ENCODE measurements around the gene FUT7.
A peak's percentile ranks its signal among the peaks of the same experiment; 100 is the strongest.
"Not testable (repeated sequence)": the region's sequence is repeated elsewhere in the genome, so short reads cannot be mapped to it uniquely, and the experiment has no call there.

Gene FUT7

GRCh38 chr9:137048655-137049543 is 17.0 kb upstream of the FUT7 start:
- DNase-seq: no peak

GRCh38 chr9:137046088-137046787 is 14.3 kb upstream of the FUT7 start, which contains the start of gene NPDC1:
NPDC1 (minus strand) TSS chr9:137046177; CDS start chr9:137045989, 188 bp downstream.
- DNase-seq: no peak

DNA sequence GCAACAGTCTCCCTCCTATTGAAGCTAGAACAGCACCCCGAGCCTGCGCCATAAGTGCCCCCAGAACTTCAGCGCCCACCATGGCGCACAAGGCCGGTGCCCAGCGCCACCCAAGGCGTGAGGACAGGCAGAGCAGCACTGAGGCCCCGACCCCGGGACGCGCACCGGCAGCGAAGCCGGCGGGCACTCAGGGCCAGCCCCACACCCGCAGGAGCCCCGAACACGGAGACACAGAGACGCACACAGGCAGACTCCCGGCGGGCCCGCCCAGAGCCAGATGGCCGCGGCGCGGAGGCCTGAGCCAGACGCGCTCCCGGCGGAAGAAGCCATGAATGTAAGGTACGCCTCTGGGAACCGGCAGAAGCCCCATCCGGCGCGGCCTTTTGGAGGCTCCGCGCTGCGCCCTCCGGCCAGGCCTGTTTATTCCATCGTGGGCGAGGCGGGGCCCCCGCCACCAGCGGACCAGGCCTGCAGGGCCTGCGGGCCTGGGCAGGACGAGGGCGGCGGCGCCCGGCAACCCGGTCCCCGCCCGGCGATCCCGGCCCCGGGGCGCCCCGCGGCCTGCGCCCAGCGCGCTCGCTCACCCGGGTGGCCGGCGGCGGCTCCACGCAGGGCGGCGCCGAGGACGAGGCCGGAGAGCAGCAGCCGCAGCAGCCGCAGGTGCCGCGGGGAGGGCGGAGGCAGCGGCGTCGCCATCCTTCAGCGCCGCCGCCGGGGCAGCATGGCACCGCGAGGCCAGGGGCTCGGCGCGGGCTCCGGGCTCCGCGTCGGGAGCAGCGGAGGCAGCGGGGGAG is 13.6 kb upstream of the FUT7 start:
- DNase-seq: peak; percentile 24

DNA sequence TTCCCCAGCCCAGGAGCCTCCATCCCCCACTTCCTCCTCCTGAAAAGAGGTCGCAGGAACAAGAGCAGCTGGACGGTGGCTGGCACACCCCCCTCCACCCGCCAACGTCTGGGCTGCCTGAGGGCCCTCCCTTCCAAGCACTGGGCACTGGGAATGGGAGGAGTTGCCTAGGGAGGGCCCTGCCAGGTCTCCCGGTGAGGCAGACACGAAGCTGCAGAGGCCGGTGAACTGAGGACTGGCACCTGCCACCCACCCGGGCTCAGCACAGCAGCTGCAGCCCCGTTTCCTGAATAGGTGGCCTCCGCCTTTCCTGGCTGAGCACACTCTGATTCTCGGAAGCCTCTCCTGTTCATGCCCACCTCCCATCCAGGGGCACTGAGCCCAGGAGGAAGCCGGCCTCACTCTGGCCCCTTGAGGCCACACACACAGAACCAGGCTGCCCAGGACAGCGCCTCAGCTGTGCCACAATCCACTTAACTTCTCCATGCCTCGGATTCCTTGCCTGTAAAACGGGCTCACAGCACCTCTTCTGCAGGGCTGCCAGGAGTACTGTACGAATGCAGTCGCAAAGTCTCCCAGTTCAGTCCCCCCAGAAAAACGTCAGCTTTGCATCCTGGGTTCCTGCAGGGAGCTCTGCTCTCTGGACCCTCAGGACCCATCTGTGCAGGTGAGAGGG is 12.8 kb upstream of the FUT7 start:
- DNase-seq: no peak

DNA sequence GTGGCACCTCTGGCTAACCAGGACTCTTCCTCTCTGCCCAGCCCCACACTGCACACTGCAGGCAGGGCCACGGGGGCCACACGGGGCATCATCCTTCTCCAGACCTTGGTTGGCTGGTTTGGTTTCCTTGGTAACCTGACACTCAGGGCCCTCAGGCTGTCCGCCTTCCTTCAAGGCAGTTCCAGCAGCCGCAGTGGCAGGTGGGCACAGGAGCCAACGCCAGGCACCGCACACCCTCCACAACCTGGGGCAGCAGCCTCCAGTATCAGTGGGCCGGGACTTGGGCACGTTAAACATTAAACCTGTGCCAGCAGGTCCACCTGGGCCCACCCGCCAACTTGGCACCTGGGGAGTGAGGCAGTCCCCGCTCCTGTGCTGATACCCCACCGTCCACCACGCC is 12.1 kb upstream of the FUT7 start:
- no peak for DNase-seq

GRCh38 chr9:137042751-137043727 is 11.2 kb upstream of the FUT7 start:
- DNase-seq: no peak

- DNase-seq: no peak
Measured at GRCh38 chr9:137041124-137041523, 9.2 kb upstream of the FUT7 start.

- no peak for DNase-seq
Measured at GRCh38 chr9:137040568-137040967, 8.7 kb upstream of the FUT7 start.

DNA sequence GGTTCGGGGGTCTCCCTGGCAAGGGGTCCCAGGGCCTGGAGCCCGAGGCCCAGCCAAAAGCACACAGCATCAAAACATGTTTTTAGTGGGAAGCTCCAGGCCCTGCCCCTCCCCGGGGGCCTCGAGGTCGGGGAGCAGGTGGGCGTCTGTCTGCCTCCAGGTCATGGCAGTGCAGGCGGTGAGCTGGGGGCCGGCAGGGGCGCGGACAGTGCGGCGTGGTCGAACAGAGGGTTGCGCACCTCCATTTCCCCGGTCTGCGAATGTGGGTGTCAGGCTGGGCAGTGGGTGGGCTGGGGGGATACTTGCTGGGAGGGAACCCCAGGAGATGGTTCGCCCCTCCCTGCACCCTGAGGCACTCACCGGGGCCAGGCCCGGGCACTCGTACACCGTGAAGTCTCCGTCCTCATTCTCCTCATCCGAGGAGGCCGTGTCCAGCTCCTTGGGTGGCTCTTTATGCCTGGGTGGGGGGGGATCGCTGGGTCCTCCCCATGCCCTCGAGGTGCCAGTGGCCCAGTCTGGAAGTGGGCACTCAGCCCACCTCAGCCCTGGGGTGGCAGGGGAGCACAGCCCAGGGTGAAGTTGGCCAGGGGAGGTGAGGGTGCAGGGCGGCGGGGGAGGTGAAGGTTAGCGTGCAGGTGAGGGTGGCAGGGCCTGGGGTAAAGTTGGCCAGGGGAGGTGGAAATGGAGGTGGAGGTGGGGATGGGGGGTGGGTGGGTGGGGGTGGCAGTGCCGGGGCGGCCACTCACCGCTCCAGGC is 7.9 kb upstream of the FUT7 start:
- no peak for DNase-seq

DNA sequence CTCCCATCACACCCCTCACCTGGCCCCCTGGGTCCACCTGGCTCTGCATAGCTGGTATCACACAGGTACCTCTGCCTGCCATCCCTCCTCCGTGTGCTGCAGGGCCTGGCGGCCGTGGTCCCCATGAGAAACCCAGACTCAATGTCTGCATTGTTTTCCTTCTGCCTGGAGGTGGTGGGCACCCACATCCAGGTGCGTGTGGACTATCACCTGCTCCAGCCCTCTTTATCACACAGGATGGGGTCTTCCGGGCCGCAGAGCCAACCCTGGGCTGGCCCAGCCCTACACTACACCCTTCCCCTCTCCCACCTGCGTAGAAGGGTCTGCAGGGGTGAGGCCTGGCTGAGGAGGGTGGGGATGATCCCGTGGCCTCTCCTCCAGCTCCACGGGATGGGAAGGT is 7.0 kb upstream of the FUT7 start:
- DNase-seq: no peak

- DNase-seq: no peak
Measured at GRCh38 chr9:137037483-137037882, 5.6 kb upstream of the FUT7 start.

DNA sequence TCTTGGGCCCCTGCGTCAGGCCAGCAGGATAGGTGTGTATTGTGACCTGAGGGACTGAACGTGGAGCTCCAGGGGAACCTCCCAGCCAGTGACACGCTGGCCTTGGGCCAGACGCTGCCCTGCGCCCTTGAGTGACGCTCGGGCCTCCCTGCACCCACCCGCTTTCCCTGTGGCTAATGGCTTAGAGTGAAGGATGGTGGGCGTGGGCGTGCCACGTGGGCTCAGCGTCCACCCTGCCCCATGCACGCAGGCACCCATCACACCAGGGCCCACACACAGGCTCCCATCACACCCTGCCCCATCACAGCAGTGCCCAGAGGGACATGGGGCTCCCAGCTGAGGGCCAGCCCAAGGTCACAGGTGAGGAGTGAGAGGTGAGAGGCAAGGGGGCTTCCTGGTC is 5.1 kb upstream of the FUT7 start:
- no peak for DNase-seq

DNA sequence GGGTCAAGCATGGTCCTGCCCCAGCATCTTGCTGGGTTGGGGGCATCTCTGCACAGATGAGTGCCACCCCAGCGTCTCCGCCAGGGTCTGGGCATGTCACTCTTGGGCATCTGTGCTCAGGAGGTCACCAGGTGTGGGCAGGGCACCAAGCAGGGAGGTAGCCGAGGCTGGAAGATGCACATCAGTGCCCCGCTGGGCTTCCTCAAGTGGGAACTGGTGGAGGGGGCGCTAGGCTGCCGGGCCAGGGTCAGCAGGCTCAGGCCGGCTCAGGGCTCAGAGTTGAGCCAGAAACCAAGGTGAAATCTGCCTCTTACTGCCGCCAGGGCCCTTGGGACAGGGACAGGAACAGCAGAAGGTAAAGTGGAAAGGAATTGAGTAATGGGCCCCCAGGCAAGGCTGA is 4.0 kb upstream of the FUT7 start:
- no peak for DNase-seq

GRCh38 chr9:137035507-137035834 is 3.6 kb upstream of the FUT7 start:
- DNase-seq: no peak

DNA sequence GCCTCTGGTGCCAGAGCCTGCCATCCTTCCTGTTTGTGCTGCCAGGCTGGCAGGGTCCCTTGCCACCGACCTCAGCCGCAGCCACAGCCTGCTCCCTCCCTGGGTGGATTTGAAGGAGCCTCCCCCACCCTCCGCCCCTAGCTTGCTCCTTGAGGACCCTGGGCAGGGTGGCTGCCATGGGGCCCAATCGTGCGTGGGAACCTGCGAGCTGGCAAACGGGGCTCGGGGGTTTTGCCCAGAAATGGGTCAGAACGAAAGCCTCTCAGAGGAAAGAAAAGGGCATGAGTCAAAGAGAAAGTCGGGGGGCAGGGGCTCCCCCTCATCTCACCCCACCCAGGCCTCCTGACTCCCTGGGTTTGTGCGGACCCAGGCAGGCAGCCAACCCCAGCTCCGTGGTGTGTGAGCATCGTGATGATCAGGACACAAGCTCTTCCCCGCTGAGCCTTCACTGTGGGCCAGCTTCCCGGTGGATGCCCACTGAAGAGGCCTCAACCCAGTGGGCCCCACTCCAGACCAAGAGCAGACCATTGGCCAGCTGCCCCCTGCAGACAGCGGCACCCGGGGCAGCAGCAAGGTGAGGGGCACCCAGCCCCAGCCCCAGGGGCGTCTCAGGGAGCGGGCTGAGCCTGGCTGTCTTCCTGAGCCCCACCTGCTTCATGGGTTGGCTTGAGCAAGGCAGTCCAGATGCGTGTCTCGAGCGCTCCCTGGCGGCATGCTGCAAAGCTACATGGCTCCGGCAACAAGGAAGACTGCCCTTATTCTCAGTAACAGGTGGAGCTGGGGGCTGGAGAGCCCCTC is 3.0 kb upstream of the FUT7 start:
- peak; percentile 38 for DNase-seq

- DNase-seq: no peak
Measured at GRCh38 chr9:137034039-137034708, 2.3 kb upstream of the FUT7 start.

DNA sequence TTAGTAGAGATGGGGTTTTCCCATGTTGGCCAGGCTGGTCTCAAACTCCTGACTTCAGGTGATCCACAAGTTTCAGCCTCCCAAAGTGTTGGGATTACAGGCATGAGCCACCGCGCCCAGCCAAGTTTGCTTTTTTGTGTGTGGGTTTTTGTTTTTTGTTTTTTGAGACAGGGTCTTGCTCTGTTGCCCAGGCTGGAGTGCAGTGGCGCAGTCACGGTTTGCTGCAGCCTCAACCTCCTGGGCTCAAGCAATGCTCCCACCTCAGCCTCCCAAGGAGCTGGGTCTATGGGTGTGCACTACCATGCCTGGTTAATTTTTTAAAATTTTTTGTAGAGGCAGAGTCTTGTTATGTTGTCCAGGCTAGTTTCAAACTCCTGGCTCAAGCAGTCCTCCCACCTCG is 1.6 kb upstream of the FUT7 start:
- not testable (repeated sequence) for DNase-seq

- DNase-seq: no peak
Measured at GRCh38 chr9:137032858-137033257, 970 bp upstream of the FUT7 start.
